ENCODE data around the gene ILK.

- TF ChIP-seq CTCF (conservative IDR thresholded peaks at IDR 0.05): no peak
- TF ChIP-seq ZFX (IDR thresholded peaks at IDR 0.05): no peak
These were observed 19.0 kb upstream of the ILK start for GRCh38 chr11:6584528-6584927.

All from C4-2B (cell line).